Fibroblast of upper back skin (primary cell): ENCODE measurements around the gene NLRP6.
"Not testable (repeated sequence)": the region's sequence is repeated elsewhere in the genome, so short reads cannot be mapped to it uniquely, and the experiment has no call there.

Experiments used
- DNase-seq: peaks from one replicate; pipeline ENCODE4 v3.0.0-alpha.2; 2013

Gene NLRP6

DNA sequence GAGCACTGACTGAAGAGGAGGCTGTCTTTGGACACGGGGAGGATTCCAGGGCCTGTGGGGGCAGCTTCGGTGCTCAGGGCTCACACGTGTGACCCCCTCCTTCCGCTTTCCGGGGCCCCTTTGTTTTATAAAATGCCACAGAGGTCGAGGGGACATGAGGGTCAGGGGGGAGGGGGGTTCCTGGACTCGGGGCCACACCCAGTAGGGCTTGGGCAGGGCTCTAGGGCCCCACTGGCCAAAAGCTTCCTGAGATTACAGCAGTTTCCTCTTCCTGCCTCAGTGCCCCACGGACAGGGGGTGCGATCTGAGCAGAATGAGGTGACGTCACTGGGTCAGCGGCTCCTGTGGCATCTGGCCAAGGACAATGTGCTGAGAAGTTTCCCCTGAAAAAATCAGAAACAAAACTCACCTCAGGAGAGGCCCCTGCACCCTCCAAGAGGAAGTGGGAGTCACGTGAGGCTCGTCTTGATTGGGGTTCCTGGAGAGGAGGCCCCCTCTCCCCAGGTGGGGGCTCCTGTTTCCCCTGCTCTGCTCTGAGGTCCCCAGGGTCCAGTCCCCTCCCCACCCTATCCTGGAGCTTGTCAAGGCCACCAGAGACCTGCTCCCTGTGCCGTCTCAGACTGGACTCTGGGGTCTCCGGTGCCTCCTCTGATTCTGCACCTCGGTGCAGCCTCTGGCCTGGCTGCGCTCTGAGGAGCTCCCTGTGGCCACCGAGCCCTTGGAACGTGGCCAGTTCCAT is 48.8 kb downstream of the NLRP6 start:
- peak; percentile 39 for DNase-seq

- no peak for DNase-seq
Measured at GRCh38 chr11:327581-327923, 49.3 kb downstream of the NLRP6 start.

DNA sequence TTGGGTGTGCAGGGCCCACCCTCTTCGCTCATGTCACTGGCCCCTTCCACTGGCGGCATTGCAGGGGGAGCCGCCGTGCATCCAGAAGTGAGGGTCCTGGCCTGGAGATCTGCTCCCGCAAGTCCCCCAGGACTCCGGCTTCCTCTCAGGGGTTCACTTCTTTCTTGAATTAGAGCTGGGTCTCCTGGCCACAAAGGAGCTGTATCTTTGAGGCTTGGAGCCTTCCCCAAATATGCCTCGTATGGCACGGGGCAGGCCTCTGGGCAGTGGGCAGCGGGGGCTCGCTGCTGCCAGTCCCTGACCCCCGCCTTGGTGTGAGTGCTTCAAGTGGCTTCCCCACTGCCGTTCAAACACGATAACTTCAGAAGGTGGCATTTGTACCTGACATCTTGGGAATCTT is 49.8 kb downstream of the NLRP6 start:
- no peak for DNase-seq

- DNase-seq: not testable (repeated sequence)
Measured at GRCh38 chr11:328516-329100, 50.4 kb downstream of the NLRP6 start.

- no peak for DNase-seq
Measured at GRCh38 chr11:329886-330253, 51.7 kb downstream of the NLRP6 start.

GRCh38 chr11:330307-330693 is 52.1 kb downstream of the NLRP6 start:
- no peak for DNase-seq

DNA sequence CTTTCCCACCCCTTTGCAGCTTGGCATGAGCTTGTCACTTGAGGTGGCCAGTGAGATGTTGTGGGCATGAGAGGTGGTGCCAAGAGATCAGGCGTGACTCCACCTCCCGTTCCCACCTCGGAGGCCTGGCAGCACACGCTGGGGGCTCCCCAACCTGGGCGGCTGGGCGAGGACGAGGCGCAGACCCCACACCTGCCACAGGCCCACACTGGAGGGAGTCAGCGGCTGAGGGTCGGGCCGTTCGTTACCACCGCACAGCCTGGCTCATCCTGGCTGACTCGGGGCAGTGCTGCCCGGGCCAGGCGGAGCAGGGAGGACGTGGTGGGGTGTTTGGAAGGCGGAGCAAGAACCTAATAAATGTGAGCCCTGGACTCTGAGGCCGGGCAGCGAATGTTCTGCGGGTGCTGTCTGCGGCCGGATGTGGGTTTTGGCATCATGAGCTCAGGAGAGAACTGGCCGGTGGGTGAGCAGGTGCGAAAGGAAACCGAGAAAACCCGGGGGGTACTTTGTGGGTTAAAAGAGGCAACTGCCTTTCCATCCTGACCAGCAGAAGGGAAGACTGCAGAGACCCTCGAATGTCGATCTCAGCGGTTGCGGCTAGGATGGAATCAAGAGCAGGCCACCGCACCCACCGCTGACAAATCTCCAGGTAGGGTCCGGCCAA is 52.6 kb downstream of the NLRP6 start:
- DNase-seq: no peak

- DNase-seq: no peak
Measured at GRCh38 chr11:331358-332060, 53.3 kb downstream of the NLRP6 start.

GRCh38 chr11:332651-333480 is 54.7 kb downstream of the NLRP6 start:
- no peak for DNase-seq

DNA sequence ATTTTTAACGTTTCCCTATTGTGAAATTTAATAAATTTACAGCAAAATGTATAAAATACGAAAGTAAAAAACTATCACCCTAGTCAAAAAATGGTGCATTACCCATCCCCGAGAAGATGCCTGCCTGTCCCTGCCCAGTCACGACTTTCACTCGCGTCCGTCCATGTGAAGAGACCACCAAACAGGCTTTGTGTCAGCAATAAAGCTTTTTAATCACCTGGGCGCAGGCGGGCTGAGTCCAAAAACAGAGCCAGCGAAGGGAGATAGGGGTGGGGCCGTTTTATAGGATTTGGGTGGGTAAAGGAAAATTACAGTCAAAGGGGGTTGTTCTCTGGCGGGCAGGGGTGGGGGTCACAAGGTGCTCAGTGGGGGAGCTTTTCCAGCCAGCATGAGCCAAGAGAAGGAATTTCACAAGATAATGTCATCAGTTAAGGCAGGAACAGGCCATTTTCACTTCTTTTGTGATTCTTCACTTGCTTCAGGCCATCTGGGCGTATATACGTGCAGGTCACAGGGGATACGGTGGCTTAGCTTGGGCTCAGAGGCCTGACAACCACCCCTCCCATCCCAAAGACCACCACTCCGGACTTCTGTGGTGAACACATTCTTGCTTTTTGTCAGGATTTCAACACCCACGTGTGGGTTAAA is 55.5 kb downstream of the NLRP6 start:
- not testable (repeated sequence) for DNase-seq

DNA sequence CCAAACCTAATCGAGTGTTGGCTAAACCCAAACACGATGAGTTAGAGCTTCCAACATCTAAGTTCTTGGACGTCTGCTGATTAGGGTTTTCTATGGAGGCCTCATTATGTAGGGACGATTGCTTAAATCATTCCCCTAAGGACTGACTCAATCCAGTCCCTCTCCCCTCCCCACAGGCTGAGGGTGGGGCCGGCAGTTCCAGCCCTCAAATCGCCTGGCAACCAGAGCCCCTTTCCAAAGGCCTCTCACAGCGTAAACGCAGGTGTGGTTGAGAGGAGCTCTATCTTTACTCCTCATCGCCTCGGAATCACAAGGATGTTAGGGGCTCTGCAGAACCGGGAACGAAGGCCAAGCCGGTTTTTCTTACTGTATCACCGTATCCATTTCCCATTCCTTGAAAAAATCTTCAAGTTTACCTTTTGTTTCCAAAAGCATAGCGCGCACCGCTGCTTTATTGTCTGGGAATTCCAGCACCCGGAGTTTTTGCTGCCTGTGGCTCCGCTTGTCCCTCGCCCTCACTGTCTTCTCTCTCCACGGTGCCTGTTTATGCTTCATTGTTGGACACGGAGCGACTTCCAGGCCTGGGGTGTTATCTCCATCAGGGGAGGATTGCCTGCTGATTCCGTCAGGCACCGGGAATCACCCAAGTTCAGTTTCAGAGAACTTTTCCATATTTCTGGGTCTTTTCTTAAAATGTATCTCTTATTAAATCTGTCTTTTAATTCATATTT is 56.2 kb downstream of the NLRP6 start:
- peak; percentile 50 for DNase-seq
